GM12874 (cell line): Measurements from ENCODE around the gene GPR161.

ENCODE experiments used
- TF ChIP-seq, protein P1 (sequence below): IDR thresholded peaks from 2 replicates; pipeline ENCODE4 v1.5.1; 2011; ENCODE audit warnings: low read depth, mild to moderate bottlenecking, control low read depth, low read length, moderate library complexity; ENCODE audit not compliant: insufficient read depth

The GPR161 gene, protein sequence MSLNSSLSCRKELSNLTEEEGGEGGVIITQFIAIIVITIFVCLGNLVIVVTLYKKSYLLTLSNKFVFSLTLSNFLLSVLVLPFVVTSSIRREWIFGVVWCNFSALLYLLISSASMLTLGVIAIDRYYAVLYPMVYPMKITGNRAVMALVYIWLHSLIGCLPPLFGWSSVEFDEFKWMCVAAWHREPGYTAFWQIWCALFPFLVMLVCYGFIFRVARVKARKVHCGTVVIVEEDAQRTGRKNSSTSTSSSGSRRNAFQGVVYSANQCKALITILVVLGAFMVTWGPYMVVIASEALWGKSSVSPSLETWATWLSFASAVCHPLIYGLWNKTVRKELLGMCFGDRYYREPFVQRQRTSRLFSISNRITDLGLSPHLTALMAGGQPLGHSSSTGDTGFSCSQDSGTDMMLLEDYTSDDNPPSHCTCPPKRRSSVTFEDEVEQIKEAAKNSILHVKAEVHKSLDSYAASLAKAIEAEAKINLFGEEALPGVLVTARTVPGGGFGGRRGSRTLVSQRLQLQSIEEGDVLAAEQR

DNA sequence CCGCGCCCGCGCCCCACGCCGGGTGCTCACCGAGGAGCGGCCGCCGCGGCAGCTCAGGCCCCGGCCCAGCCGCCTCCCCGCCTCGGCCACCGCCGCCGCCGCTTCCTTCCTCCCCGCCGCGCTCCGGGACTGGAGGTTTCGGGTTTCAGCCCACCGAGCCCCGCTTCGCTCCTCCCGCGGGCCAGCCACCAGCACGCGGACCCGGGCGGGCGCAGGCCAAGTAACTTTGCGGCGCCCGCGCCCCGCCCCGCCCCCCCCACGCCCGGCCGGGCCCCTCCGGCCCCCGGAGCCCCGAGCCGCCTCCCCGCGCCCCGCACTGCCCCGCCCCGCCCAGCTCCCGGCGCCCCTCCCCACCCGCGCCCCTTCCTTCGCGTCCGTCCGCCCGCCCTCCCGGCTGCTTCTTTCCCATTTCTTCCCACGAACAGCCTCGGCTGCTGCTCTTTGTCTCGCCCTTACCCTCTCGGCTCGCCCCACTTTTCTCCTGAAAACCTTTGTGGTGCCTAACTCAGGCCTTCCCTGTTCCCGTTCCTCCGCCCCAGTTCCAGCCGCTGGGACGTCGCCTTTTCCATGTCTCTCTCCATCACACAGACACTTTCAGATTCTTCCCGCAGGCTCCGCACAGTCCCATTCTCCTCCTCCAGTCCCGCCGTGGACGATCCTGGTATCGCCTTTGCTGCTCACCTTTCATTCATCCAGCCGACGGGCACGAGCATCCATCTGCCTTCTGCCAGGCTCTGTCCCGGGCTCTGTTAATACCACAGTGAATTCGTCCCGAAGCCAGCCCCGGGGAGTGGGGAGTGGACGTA, at the start of gene GPR161:
Gene GPR161 (minus strand): TSS at position 222 of the 806 bp plus-strand sequence. CDS start 32,080 bp downstream, outside the sequence.
- TF ChIP-seq, protein P1, sequence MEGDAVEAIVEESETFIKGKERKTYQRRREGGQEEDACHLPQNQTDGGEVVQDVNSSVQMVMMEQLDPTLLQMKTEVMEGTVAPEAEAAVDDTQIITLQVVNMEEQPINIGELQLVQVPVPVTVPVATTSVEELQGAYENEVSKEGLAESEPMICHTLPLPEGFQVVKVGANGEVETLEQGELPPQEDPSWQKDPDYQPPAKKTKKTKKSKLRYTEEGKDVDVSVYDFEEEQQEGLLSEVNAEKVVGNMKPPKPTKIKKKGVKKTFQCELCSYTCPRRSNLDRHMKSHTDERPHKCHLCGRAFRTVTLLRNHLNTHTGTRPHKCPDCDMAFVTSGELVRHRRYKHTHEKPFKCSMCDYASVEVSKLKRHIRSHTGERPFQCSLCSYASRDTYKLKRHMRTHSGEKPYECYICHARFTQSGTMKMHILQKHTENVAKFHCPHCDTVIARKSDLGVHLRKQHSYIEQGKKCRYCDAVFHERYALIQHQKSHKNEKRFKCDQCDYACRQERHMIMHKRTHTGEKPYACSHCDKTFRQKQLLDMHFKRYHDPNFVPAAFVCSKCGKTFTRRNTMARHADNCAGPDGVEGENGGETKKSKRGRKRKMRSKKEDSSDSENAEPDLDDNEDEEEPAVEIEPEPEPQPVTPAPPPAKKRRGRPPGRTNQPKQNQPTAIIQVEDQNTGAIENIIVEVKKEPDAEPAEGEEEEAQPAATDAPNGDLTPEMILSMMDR: no peak

DNA sequence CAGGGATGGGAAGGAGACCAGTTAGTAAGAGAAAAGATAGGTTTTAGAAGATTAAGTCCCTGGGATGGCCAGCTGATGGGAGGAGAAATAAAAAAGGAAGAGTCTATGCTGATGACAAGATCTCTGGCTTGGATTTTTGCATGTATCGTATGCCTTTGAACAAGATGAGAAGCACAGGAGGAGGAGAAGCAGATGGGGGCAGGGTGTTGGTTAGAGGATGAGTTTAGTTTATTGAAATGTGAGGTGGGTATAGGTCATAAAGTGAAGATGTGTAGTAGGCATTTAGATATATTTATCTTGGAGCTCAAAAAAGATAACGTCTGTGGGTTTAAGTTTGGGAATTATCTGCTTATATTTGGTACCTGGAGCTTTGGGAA, 43.4 kb upstream of the GPR161 start:
- TF ChIP-seq, protein P1: no peak

DNA sequence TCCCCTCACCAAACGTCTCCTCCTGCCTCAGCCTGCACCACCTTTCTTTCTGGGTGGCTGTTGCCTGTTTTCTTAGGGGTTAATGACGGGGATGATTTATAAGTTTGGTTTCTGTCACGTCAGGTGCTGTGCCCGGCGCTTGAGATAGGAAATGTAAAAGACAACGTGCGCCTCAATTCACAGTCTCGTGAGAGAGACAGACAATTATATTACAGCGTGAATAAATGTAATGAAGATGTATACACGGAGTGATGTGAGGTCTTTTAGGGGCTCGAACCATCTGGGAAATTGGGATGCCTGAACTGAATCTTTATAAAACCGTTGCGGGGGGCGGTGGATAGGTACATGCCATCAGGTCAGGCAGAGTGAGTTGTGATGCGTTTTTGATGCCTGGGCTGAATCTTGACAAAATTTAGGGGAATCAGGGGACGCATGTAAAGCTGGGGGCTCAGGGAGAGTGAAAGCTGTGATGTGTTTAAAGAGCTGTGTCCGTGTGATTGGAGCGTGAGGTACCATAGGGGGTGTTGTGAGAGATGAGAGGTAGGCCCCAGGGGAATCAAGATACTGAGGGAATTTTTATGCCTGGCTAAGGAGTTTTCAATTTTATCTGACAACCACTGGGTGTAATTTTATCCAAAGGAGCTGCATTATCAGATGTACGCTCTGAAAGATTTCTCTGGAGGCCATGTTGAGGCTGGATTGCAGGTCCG, 42.9 kb upstream of the GPR161 start:
- TF ChIP-seq, protein P1: no peak

DNA sequence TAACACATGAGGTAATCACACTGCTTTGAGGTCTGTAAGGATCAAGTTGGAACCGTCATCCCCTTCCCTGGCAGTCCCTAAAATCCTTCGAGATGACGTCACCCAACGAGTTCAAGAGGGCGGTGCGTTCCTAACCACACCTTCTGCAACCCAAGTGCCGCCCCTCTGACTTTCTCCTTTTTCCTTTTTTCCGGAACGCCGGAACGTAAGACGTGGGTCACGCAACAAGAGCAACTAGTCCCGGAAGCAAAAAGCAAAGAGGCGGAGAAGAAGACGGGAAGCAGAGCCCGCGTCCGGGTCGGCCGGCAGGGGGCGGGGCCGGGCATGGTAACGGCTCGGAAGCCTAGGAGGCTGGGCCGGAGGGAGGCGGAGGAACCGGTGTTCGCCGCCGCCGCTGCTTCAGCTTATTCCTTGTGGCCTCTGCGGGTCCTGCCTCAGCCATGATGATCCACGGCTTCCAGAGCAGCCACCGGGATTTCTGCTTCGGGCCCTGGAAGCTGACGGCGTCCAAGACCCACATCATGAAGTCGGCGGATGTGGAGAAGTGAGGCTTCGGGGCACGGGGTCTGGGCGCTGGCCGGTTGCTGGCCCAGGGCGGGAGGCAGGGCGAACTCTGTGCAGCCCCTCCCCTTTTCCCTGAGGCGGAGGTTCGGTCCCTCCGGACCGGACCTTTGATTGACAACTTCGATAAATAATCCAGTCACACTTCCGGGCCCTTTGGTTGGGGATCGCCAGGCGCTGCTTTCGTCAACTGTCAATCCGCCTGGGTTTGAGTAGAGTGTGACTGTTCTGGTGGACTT, 42.1 kb upstream of the GPR161 start, which contains the start of gene TIPRL:
Gene TIPRL (plus strand): TSS at position 325 of the 800 bp plus-strand sequence. CDS start 116 bp downstream, at position 441.
- TF ChIP-seq, protein P1: peak; percentile 63

DNA sequence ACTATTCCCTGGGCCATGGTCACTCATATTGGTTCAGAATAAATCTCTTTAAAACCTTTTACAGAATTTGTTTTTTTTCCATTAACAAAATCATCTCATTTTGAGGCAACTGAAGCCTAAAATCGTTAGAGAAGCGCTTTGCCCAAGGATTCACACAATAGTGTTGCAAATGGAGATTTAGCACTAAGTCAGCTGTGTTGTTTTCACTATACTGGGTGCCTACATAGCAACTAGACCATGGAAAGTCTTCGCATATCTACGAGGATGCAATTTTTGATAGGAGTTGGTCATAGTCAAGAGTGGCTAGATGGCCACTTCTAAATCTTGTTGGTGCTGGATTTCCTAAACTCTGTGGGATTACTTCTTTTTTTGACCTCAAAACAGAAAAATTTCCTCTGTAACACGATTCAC, 41.5 kb upstream of the GPR161 start:
- TF ChIP-seq, protein P1: no peak

DNA sequence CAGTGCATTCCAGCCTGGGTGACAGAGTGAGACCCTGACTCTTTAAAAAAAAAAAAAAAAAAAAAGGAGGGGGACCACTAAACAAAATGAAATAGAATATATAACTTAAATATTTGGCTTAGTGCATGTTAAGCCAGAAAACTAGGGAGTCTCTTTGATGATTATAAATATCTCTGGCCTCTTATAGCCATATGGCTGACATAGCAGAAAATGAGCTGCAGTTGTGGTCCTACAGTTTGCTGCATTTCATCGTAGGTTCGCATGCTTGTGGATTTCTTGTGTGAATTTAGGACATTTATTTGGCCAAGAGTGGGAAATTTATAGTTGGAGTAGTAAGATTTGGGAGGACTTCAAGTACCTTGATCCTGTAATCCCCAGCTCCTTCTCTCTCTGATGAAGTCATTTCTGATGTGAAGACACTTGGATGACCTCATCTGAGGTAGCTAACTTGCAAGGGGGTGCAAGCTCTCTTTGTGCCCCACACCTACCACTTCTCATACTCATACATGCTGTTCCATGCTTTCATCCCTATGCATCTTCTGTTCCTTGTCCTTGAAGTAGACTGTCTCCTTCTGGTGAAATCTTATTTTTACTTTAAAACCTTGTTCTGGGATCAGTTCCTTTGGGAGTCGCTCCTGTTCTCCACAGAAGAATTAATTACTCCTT, 35.7 kb upstream of the GPR161 start:
- TF ChIP-seq, protein P1: no peak
